Right kidney (tissue), 1 donor: ENCODE measurements around the gene MEGF6.

Experiments used
- DNase-seq: peaks from one replicate; pipeline ENCODE4 v3.0.0-alpha.2; 2016

Gene MEGF6

GRCh38 chr1:3645666-3646355, 34.5 kb upstream of the MEGF6 start:
- DNase-seq: no peak

GRCh38 chr1:3645247-3645646, 33.9 kb upstream of the MEGF6 start:
- no peak for DNase-seq

GRCh38 chr1:3644273-3644672, 33.0 kb upstream of the MEGF6 start:
- no peak for DNase-seq

- DNase-seq: no peak
These were observed 31.8 kb upstream of the MEGF6 start for GRCh38 chr1:3642919-3643675.

- DNase-seq: no peak
These were observed 30.5 kb upstream of the MEGF6 start for GRCh38 chr1:3641816-3642215.

- DNase-seq: no peak
These were observed 29.9 kb upstream of the MEGF6 start for GRCh38 chr1:3641046-3641760.

GRCh38 chr1:3640121-3640837, 29.0 kb upstream of the MEGF6 start:
- DNase-seq: no peak

- no peak for DNase-seq
These were observed 28.1 kb upstream of the MEGF6 start for GRCh38 chr1:3639397-3639911.

GRCh38 chr1:3638676-3639075, 27.4 kb upstream of the MEGF6 start:
- no peak for DNase-seq

- DNase-seq: no peak
These were observed 26.7 kb upstream of the MEGF6 start for GRCh38 chr1:3638027-3638426.

- DNase-seq: no peak
These were observed 25.2 kb upstream of the MEGF6 start for GRCh38 chr1:3636531-3636930.

- DNase-seq: no peak
These were observed 24.8 kb upstream of the MEGF6 start for GRCh38 chr1:3636080-3636479.

- DNase-seq: no peak
These were observed 22.9 kb upstream of the MEGF6 start for GRCh38 chr1:3634059-3634800.

GRCh38 chr1:3633344-3634058, 22.2 kb upstream of the MEGF6 start:
- DNase-seq: no peak

- no peak for DNase-seq
These were observed 21.5 kb upstream of the MEGF6 start for GRCh38 chr1:3632716-3633343.

GRCh38 chr1:3632298-3632697, 21.0 kb upstream of the MEGF6 start:
- no peak for DNase-seq

GRCh38 chr1:3631320-3632260, 20.3 kb upstream of the MEGF6 start:
- no peak for DNase-seq

- DNase-seq: no peak
These were observed 19.6 kb upstream of the MEGF6 start for GRCh38 chr1:3630914-3631313.

GRCh38 chr1:3630161-3630611, 18.9 kb upstream of the MEGF6 start:
- DNase-seq: no peak
